KOPT-K1 (cell line): ENCODE measurements around the gene HAUS3.
A peak's percentile ranks its signal among the peaks of the same experiment; 100 is the strongest.
"Not testable (repeated sequence)": the region's sequence is repeated elsewhere in the genome, so short reads cannot be mapped to it uniquely, and the experiment has no call there.

Source experiments
- H3K27ac ChIP-seq: fragments of 200-600 bp; sonication (generic); 2 replicates; pipeline ENCODE4 v1.5.1; 2016; ENCODE audit warnings: antibody characterized with exemption, mild to moderate bottlenecking, low read depth, low read length; ENCODE audit not compliant: poor library complexity, severe bottlenecking
- H3K36me3 ChIP-seq: fragments of 200-600 bp; sonication (generic); 2 replicates; pipeline ENCODE4 v1.5.1; 2017; ENCODE audit warnings: antibody characterized with exemption, mild to moderate bottlenecking, low read length, moderate library complexity; ENCODE audit not compliant: insufficient read depth
- H3K9me3 ChIP-seq: fragments of 200-600 bp; sonication (generic); 2 replicates; pipeline ENCODE4 v1.5.1; 2017; ENCODE audit warnings: antibody characterized with exemption, low read length, mild to moderate bottlenecking; ENCODE audit not compliant: insufficient read depth, poor library complexity, severe bottlenecking

Gene HAUS3

GRCh38 chr4:2243681-2244380 is 1.9 kb upstream of the HAUS3 start:
- Histone ChIP-seq H3K27ac (no peak overlapping the region), H3K9me3 (no peaks in the 10 kb centered on the region)

GRCh38 chr4:2241003-2241402 is 918 bp downstream of the HAUS3 start:
- Histone ChIP-seq H3K36me3 (peaks cover 43% of the 10 kb centered on the region), H3K9me3 (no peaks in the 10 kb centered on the region), H3K27ac (peak overlapping the region; percentile 74)

More at GRCh38 chr4:2243681-2244380, 1.9 kb upstream of the HAUS3 start:
- peaks cover 17% of the 10 kb centered on the region for H3K36me3 ChIP-seq

GRCh38 chr4:2236944-2237666 is 4.8 kb downstream of the HAUS3 start:
- Histone ChIP-seq H3K9me3 (no peaks in the 10 kb centered on the region), H3K36me3 (peaks cover 82% of the 10 kb centered on the region), H3K27ac (no peak overlapping the region)

- H3K36me3 ChIP-seq, result peaks cover 93% of the 10 kb centered on the region
- H3K9me3 ChIP-seq, result no peaks in the 10 kb centered on the region
- H3K27ac ChIP-seq, result no peak overlapping the region
Observed at GRCh38 chr4:2231082-2231481, 10.8 kb downstream of the HAUS3 start.

GRCh38 chr4:2226261-2226660 is 15.7 kb downstream of the HAUS3 start:
- Histone ChIP-seq H3K27ac (no peak overlapping the region), H3K36me3 (peaks cover 74% of the 10 kb centered on the region), H3K9me3 (no peaks in the 10 kb centered on the region)

GRCh38 chr4:2222838-2223237 is 19.1 kb downstream of the HAUS3 start:
- H3K9me3 ChIP-seq, result no peaks in the 10 kb centered on the region
- H3K27ac ChIP-seq, result no peak overlapping the region

GRCh38 chr4:2221378-2221777 is 20.5 kb downstream of the HAUS3 start:
- H3K27ac ChIP-seq, H3K9me3 ChIP-seq: not testable (repeated sequence)
- H3K36me3 ChIP-seq, result peaks cover 31% of the 10 kb centered on the region

More at GRCh38 chr4:2222838-2223237, 19.1 kb downstream of the HAUS3 start:
- H3K36me3 ChIP-seq, result peaks cover 45% of the 10 kb centered on the region

- Histone ChIP-seq H3K9me3 (no peaks in the 10 kb centered on the region), H3K27ac (no peak overlapping the region), H3K36me3 (peaks cover 25% of the 10 kb centered on the region)
Observed at GRCh38 chr4:2220016-2220630, 21.8 kb downstream of the HAUS3 start.

GRCh38 chr4:2219233-2219760 is 22.6 kb downstream of the HAUS3 start:
- H3K9me3 ChIP-seq, result no peaks in the 10 kb centered on the region
- no peak overlapping the region for H3K27ac ChIP-seq
- peaks cover 25% of the 10 kb centered on the region for H3K36me3 ChIP-seq

GRCh38 chr4:2218436-2218835 is 23.5 kb downstream of the HAUS3 start:
- Histone ChIP-seq H3K36me3 (peaks cover 21% of the 10 kb centered on the region), H3K27ac (no peak overlapping the region), H3K9me3 (no peaks in the 10 kb centered on the region)

GRCh38 chr4:2217726-2218125 is 24.2 kb downstream of the HAUS3 start:
- H3K27ac ChIP-seq, result no peak overlapping the region
- no peaks in the 10 kb centered on the region for H3K9me3 ChIP-seq
- H3K36me3 ChIP-seq, result peaks cover 14% of the 10 kb centered on the region

GRCh38 chr4:2212831-2213230 is 29.1 kb downstream of the HAUS3 start:
- Histone ChIP-seq H3K36me3 (no peaks in the 10 kb centered on the region), H3K9me3 (no peaks in the 10 kb centered on the region), H3K27ac (no peak overlapping the region)

- not testable (repeated sequence) for H3K36me3 ChIP-seq, H3K27ac ChIP-seq, H3K9me3 ChIP-seq
Observed at GRCh38 chr4:2202789-2203188, 39.1 kb downstream of the HAUS3 start.

- Histone ChIP-seq H3K27ac (no peak overlapping the region), H3K36me3 (no peaks in the 10 kb centered on the region), H3K9me3 (no peaks in the 10 kb centered on the region)
Observed at GRCh38 chr4:2194496-2194895, 47.4 kb downstream of the HAUS3 start.

- Histone ChIP-seq H3K36me3 (no peaks in the 10 kb centered on the region), H3K9me3 (no peaks in the 10 kb centered on the region), H3K27ac (no peak overlapping the region)
Observed at GRCh38 chr4:2193326-2193725, 48.6 kb downstream of the HAUS3 start.
